IMR-90 (cell line): ENCODE data around the gene VAV1. TPM values are rescaled to one million over a fixed set of nuclear protein-coding genes. Genes with fewer than 3 reads are reported as not detected.

Source experiments
- ATAC-seq: fragments of 200-7000 bp; cut with Tn5 transposase; 2 replicates; pipeline ENCODE4 v1.9.1; 2020; ENCODE audit warnings: low read depth, mild to moderate bottlenecking, moderate library complexity
- BruUV-seq: library from RNA; stranded (reverse); fragments of 400-500 nt; replicated peaks from 2 replicates; lab custom pipeline; 2021; lab: Mats Ljungman, UMichigan
- CTCF ChIA-PET: fragments of 300-600 bp; formaldehyde crosslinking; extraction: SDS; loops from one replicate; lab custom pipeline; 2021; ENCODE audit warnings: antibody characterized with exemption; lab: Yijun Ruan, JAX
- POLR2A ChIA-PET: fragments of 300-600 bp; sonication (Branson Sonifier 250); formaldehyde crosslinking; loops from one replicate; lab custom pipeline; 2022; ENCODE audit warnings: antibody characterized with exemption; ENCODE audit not compliant: unreplicated experiment; lab: Charles Lee
- DNase-seq: peaks from one replicate; pipeline ENCODE4 v3.0.0; 2013
- H2AFZ ChIP-seq: replicated peaks from 2 replicates; pipeline ENCODE3; 2013; ENCODE audit warnings: low read length, mild to moderate bottlenecking; ENCODE audit not compliant: poor library complexity
- H2AK5ac ChIP-seq: 2 replicates; pipeline ENCODE4 v1.6.1; 2013; ENCODE audit warnings: low read depth, low read length, inconsistent platforms
- H2AK9ac ChIP-seq: replicated peaks from 2 replicates; pipeline ENCODE3; 2013; ENCODE audit warnings: mild to moderate bottlenecking, low read depth, low read length, moderate library complexity; ENCODE audit not compliant: poor library complexity
- H2BK120ac ChIP-seq: 2 replicates; pipeline ENCODE4 v1.6.1; 2013; ENCODE audit warnings: low read depth, low read length, inconsistent platforms
- H2BK15ac ChIP-seq: 3 replicates; pipeline ENCODE4 v1.6.1; 2013; ENCODE audit warnings: low read depth, low read length, inconsistent platforms
- H2BK20ac ChIP-seq: 2 replicates; pipeline ENCODE4 v1.6.1; 2013; ENCODE audit warnings: low read depth, mild to moderate bottlenecking, inconsistent platforms, low read length, moderate library complexity
- H2BK5ac ChIP-seq: 2 replicates; pipeline ENCODE4 v1.6.1; 2013; ENCODE audit warnings: mild to moderate bottlenecking, low read depth, low read length, inconsistent platforms; ENCODE audit not compliant: poor library complexity, severe bottlenecking
- H3K14ac ChIP-seq: replicated peaks from 2 replicates; pipeline ENCODE4 v1.6.1; 2013; ENCODE audit warnings: low read depth, low read length, inconsistent platforms
- H3K18ac ChIP-seq: 2 replicates; pipeline ENCODE4 v1.6.1; 2013; ENCODE audit warnings: low read depth, low read length, control low read depth
- H3K23ac ChIP-seq: 2 replicates; pipeline ENCODE4 v1.6.1; 2013; ENCODE audit warnings: low read depth, low read length, inconsistent platforms
- H3K27ac ChIP-seq: 2 replicates; pipeline ENCODE4 v1.5.1; 2013; ENCODE audit warnings: mild to moderate bottlenecking, control low read depth, low read length; ENCODE audit not compliant: insufficient read depth
- H3K27me3 ChIP-seq: 2 replicates; pipeline ENCODE4 v1.6.1; 2013; ENCODE audit warnings: low read length; ENCODE audit not compliant: control insufficient read depth, insufficient read depth
- H3K36me3 ChIP-seq: 2 replicates; pipeline ENCODE4 v1.6.1; 2013; ENCODE audit warnings: low read length, mixed read lengths; ENCODE audit not compliant: control insufficient read depth, insufficient read depth
- H3K4ac ChIP-seq: 2 replicates; pipeline ENCODE4 v1.6.1; 2013; ENCODE audit warnings: low read depth, low read length, inconsistent platforms
- H3K4me1 ChIP-seq: 2 replicates; pipeline ENCODE4 v1.6.1; 2013; ENCODE audit warnings: low read length, mixed read lengths; ENCODE audit not compliant: control insufficient read depth, insufficient read depth
- H3K4me2 ChIP-seq: 2 replicates; pipeline ENCODE4 v1.6.1; 2013; ENCODE audit warnings: low read depth, mild to moderate bottlenecking, control low read depth, low read length, moderate library complexity
- H3K4me3 ChIP-seq: 2 replicates; pipeline ENCODE4 v1.5.1; 2013; ENCODE audit warnings: low read depth, mild to moderate bottlenecking, control low read depth, low read length, moderate library complexity; ENCODE audit not compliant: insufficient read depth
- H3K56ac ChIP-seq: 2 replicates; pipeline ENCODE4 v1.6.1; 2013; ENCODE audit warnings: low read length, inconsistent platforms; ENCODE audit not compliant: insufficient read depth; ENCODE audit errors: extremely low read depth
- H3K79me1 ChIP-seq, 2 experiments: 2 replicates each; pipeline ENCODE4 v1.6.1; 2013; ENCODE audit warnings: low read length in 2 of 2, inconsistent platforms in 1 of 2, low read depth in 1 of 2
- H3K9ac ChIP-seq: 2 replicates; pipeline ENCODE4 v1.6.1; 2013; ENCODE audit warnings: low read depth, low read length, control low read depth
- H3K9me1 ChIP-seq: 2 replicates; pipeline ENCODE4 v1.6.1; 2013; ENCODE audit warnings: low read length, inconsistent platforms; ENCODE audit not compliant: insufficient read depth
- H3K9me3 ChIP-seq: 2 replicates; pipeline ENCODE4 v1.6.1; 2013; ENCODE audit warnings: low read length; ENCODE audit not compliant: control insufficient read depth, insufficient read depth
- H4K20me1 ChIP-seq: 2 replicates; pipeline ENCODE4 v1.6.1; 2013; ENCODE audit warnings: low read length, inconsistent platforms; ENCODE audit not compliant: insufficient read depth
- H4K5ac ChIP-seq: 2 replicates; pipeline ENCODE4 v1.6.1; 2013; ENCODE audit warnings: mild to moderate bottlenecking, low read depth, low read length, control low read depth
- H4K8ac ChIP-seq, 2 experiments: 2 replicates each; pipeline ENCODE4 v1.6.1; 2013; ENCODE audit warnings: low read depth in 2 of 2, low read length in 2 of 2, control low read depth in 1 of 2, inconsistent platforms in 1 of 2
- H4K91ac ChIP-seq: 2 replicates; pipeline ENCODE4 v1.6.1; 2013; ENCODE audit warnings: low read depth, low read length, inconsistent platforms; ENCODE audit not compliant: insufficient read depth
- BHLHE40 ChIP-seq: fragments of 150-350 bp; IDR thresholded peaks from 2 replicates; pipeline ENCODE4 v1.6.1; 2016; ENCODE audit warnings: mild to moderate bottlenecking, low read depth, low read length
- FOS ChIP-seq: fragments of 150-350 bp; IDR thresholded peaks from 2 replicates; pipeline ENCODE4 v1.6.1; 2016; ENCODE audit warnings: low read depth, low read length
- MAZ ChIP-seq: IDR thresholded peaks from 2 replicates; pipeline ENCODE4 v1.6.1; 2012; ENCODE audit warnings: low read depth, mild to moderate bottlenecking, low read length, improper control_type of control experiment, moderate library complexity, borderline replicate concordance
- NFE2L2 ChIP-seq: fragments of 150-350 bp; IDR thresholded peaks from 2 replicates; pipeline ENCODE4 v1.6.1; 2016; ENCODE audit warnings: low read depth, mild to moderate bottlenecking, low read length
- RAD21 ChIP-seq: IDR thresholded peaks from 2 replicates; pipeline ENCODE4 v1.6.1; 2012; ENCODE audit warnings: low read length, improper control_type of control experiment
- RCOR1 ChIP-seq: IDR thresholded peaks from 2 replicates; pipeline ENCODE4 v1.6.1; 2012; ENCODE audit warnings: mild to moderate bottlenecking, low read length, improper control_type of control experiment; ENCODE audit not compliant: insufficient replicate concordance
- RFX5 ChIP-seq: IDR thresholded peaks from 2 replicates; pipeline ENCODE4 v1.8.0; 2012; ENCODE audit warnings: low read depth, mild to moderate bottlenecking, low read length, moderate library complexity
- SMC3 ChIP-seq: fragments of 150-350 bp; IDR thresholded peaks from 2 replicates; pipeline ENCODE4 v1.6.1; 2016; ENCODE audit warnings: low read depth, mild to moderate bottlenecking, antibody characterized with exemption, low read length, moderate library complexity
- WGBS, 2 experiments: methylation state at CpG; one replicate each; pipeline versions ENCODE4 v1.1.5 to v1.1.7; 2013; ENCODE audit warnings: missing lambda C conversion rate in 2 of 2; ENCODE audit not compliant: insufficient read length in 1 of 2; ENCODE audit errors: extremely low coverage in 2 of 2; 5-methylcytosine and 5-hydroxymethylcytosine counted together
- dilution Hi-C: fragments of 300-500 bp; cut with HindIII; formaldehyde crosslinking; loops from one replicate; pipeline ENCODE4 v1.14.3; 2018; ENCODE audit warnings: low sequenced_read_pairs; ENCODE audit not compliant: unreplicated experiment
- in situ Hi-C: fragments of 300-500 bp; cut with MboI; formaldehyde crosslinking; loops from 3 replicates; pipeline ENCODE4 v1.14.3; 2019; ENCODE audit warnings: low sequenced_read_pairs, inconsistent platforms, mixed read lengths
- intact Hi-C: fragments of 100-400 bp; cut with micrococcal nuclease; formaldehyde crosslinking; loops from 2 replicates; pipeline ENCODE4 v1.10.0; 2022
- polyA plus RNA-seq, 3 experiments: library from polyadenylated mRNA; depleted of rRNA; stranded (reverse); fragments of >200 nt; gene quantifications; 2 replicates each; pipeline ENCODE4 v1.2.3, GENCODE V29; 2012; ENCODE audit warnings: low replicate concordance in 1 of 3
- total RNA-seq: library from RNA; depleted of rRNA; stranded (reverse); fragments of >200 nt; gene quantifications from 2 replicates; pipeline ENCODE4 v1.2.3, GENCODE V29; 2012
- TF ChIP-seq, protein P1 (sequence below): conservative IDR thresholded peaks from 2 replicates; pipeline ENCODE4 v1.5.1; 2012; ENCODE audit warnings: mild to moderate bottlenecking, low read depth, low read length, improper control_type of control experiment
- TF ChIP-seq, protein P2 (sequence below): fragments of 150-350 bp; IDR thresholded peaks from 2 replicates; pipeline ENCODE4 v1.6.1; 2016; ENCODE audit warnings: low read depth, mild to moderate bottlenecking, low read length, moderate library complexity, borderline replicate concordance
- TF ChIP-seq, protein P3 (sequence below): fragments of 150-350 bp; IDR thresholded peaks from 2 replicates; pipeline ENCODE4 v1.6.1; 2017; ENCODE audit warnings: mild to moderate bottlenecking, antibody characterized with exemption, low read length, low read depth

The VAV1 gene
- total and polyA plus RNA-seq, 2 of the 4 experiments (the other 2 are of a cell fraction): not detected

DNA sequence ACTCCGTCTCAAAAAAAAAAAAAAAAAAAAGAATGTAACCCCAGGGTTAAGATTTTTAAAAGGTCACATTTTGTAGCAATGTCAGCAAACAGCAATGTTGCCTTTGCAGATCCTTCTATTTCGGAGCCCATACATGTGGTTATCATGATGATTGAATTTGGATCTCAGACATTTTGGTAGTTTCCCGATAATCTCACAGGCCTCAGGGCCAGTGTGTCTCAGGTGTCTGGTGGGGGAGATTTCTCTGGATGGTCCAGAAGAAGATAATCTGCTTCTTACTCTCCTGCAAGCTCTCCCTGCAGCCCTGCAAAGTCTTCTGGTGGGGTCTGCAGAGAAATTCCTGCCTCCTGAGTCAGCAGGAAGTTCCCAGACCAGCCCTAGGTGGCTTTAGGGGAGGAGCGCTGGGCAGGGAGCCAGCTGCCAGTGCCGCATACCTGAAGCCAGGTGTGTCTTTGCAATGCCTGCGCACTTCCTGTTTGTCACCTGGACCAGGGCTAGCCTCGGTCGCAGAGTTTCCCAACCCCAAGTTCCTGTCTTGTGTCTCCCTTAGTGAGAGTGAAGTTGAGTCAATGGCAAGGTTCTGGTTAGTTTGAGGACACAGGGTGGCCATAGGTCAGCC lies 6.7 kb upstream of the VAV1 start:
- no CpG with 5 or more reads among the region's 8 CpGs for WGBS, 2 experiments
- Histone ChIP-seq H3K4me3 (no peak overlapping the region), H2AK9ac (no peak overlapping the region), H3K36me3 (no peaks in the 10 kb centered on the region), H3K4ac (no peak overlapping the region), H2BK5ac (no peak overlapping the region), H3K9me1 (0 out of 2 replicates have a peak, but pooled peaks cover 5% of the 10 kb centered on the region), H3K56ac (no peak overlapping the region), H2BK15ac (no peak overlapping the region), H3K27ac (no peak overlapping the region), H2BK120ac (no peak overlapping the region), H4K8ac (no peak overlapping the region), H3K23ac (no peak overlapping the region), H4K20me1 (no peaks in the 10 kb centered on the region), H3K4me1 (no peaks in the 10 kb centered on the region), H3K79me1 (no peaks in the 10 kb centered on the region), H3K9me3 (no peaks in the 10 kb centered on the region), H3K18ac (no peak overlapping the region), H2AK5ac (no peak overlapping the region), H3K4me2 (no peak overlapping the region), H3K9ac (no peak overlapping the region), H4K5ac (no peak overlapping the region), H3K14ac (no peak overlapping the region), H2AFZ (no peak overlapping the region), H4K91ac (no peak overlapping the region), H3K27me3 (no peaks in the 10 kb centered on the region; the same call in 1 of the 2 replicates), H2BK20ac (no peak overlapping the region)
- dilution Hi-C loops: no loop called here
- intact Hi-C loops: no loop called here
- ChIA-PET POLR2A (no interaction called here), CTCF (no interaction called here)
- in situ Hi-C loops: no loop called here
- DNase-seq (no peak), ATAC-seq (no peak)
- no TSS peak for BruUV-seq
- TF ChIP-seq RFX5 (no peak), NFE2L2 (no peak), BHLHE40 (no peak), SMC3 (no peak), FOS (no peak), MAZ (no peak), RCOR1 (no peak), RAD21 (no peak)
- TF ChIP-seq, protein P1, sequence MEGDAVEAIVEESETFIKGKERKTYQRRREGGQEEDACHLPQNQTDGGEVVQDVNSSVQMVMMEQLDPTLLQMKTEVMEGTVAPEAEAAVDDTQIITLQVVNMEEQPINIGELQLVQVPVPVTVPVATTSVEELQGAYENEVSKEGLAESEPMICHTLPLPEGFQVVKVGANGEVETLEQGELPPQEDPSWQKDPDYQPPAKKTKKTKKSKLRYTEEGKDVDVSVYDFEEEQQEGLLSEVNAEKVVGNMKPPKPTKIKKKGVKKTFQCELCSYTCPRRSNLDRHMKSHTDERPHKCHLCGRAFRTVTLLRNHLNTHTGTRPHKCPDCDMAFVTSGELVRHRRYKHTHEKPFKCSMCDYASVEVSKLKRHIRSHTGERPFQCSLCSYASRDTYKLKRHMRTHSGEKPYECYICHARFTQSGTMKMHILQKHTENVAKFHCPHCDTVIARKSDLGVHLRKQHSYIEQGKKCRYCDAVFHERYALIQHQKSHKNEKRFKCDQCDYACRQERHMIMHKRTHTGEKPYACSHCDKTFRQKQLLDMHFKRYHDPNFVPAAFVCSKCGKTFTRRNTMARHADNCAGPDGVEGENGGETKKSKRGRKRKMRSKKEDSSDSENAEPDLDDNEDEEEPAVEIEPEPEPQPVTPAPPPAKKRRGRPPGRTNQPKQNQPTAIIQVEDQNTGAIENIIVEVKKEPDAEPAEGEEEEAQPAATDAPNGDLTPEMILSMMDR: no peak
- TF ChIP-seq, protein P2, sequence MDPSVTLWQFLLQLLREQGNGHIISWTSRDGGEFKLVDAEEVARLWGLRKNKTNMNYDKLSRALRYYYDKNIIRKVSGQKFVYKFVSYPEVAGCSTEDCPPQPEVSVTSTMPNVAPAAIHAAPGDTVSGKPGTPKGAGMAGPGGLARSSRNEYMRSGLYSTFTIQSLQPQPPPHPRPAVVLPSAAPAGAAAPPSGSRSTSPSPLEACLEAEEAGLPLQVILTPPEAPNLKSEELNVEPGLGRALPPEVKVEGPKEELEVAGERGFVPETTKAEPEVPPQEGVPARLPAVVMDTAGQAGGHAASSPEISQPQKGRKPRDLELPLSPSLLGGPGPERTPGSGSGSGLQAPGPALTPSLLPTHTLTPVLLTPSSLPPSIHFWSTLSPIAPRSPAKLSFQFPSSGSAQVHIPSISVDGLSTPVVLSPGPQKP: no peak
- TF ChIP-seq, protein P3, sequence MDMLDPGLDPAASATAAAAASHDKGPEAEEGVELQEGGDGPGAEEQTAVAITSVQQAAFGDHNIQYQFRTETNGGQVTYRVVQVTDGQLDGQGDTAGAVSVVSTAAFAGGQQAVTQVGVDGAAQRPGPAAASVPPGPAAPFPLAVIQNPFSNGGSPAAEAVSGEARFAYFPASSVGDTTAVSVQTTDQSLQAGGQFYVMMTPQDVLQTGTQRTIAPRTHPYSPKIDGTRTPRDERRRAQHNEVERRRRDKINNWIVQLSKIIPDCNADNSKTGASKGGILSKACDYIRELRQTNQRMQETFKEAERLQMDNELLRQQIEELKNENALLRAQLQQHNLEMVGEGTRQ: no peak
